ENCODE results near the gene ZNF619. TPM values are rescaled to one million over a fixed set of nuclear protein-coding genes. Genes with fewer than 3 reads are reported as not detected.
"Not testable (repeated sequence)": the region's sequence is repeated elsewhere in the genome, so short reads cannot be mapped to it uniquely, and the experiment has no call there.

ZNF619 gene
- polyA plus RNA-seq, 1 donor from 2014 or later, result 3.7 TPM

DNA sequence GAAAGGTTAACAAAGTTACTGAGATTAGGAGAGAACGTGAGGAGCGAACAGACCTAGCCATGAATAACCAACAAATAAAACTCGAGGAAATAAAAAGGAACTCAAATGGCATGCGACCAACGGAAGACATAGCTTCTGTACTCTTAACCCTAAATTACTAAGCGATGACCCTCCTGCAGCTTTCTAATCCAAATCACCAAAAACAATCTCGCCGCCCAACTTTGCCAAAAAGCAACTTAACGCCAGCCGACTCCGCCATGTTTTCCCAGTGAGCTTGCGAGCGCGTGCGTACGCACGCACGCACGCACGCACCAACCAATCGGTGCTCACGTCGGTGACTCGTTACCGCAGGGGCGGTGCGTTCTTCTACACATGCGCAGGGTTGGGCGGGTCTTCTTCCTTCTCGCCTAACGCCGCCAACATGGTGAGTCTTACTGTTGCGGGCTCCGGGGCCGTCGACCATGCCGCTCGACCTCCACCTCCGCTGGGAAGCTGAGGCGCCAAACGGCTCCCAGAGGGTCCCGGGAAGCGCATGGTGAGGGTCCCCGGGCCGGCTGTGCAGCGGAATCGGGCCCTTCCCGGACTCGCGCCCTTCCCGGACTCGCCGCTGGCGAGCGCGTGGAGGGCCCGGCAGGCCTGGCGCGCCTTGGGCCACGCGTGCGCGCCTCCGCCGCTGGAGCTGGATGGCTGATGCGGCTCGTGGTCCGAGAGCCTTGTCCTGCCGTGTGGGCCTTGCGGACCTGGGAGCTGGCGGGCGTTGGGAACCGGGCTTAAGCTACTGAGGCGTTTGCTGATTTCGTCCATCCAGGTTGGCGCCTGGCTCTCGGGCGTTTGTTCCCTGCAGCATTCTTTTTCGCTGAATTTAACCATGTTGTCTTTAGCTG is 19.7 kb upstream of the ZNF619 start, which contains the start of gene RPL14:
TSS of gene RPL14 (plus strand) at position 400 of the 884 bp plus-strand sequence. CDS start at position 533, 133 bp downstream.
- H3K27me3 Mint-ChIP-seq, result no peaks in the 10 kb centered on the region
- peak within 1 kb of the TSS; percentile 78 to 95 (median 95) for H3K27ac Mint-ChIP-seq
- no peaks in the 10 kb centered on the region for H3K9me3 Mint-ChIP-seq
- H3K36me3 Mint-ChIP-seq, result peaks cover 2% of the 10 kb centered on the region
- peaks cover 22 to 34% (median 27%) of the 10 kb centered on the region in 3 donors for H3K4me1 Mint-ChIP-seq
- H3K4me3 Mint-ChIP-seq, result peak within 1 kb of the TSS; percentile 84 to 97 (median 94)

- Mint-ChIP-seq H3K36me3 (peaks cover 3% of the 10 kb centered on the region), H3K4me1 (peaks cover 12 to 27% (median 18%) of the 10 kb centered on the region in 3 donors), H3K27me3 (no peaks in the 10 kb centered on the region), H3K27ac (peak overlapping the region; percentile 59 to 95 (median 76)), H3K4me3 (peak overlapping the region; percentile 84 to 96 (median 91)), H3K9me3 (no peaks in the 10 kb centered on the region)
These were observed 18.4 kb upstream of the ZNF619 start for GRCh38 chr3:40458473-40458872.

DNA sequence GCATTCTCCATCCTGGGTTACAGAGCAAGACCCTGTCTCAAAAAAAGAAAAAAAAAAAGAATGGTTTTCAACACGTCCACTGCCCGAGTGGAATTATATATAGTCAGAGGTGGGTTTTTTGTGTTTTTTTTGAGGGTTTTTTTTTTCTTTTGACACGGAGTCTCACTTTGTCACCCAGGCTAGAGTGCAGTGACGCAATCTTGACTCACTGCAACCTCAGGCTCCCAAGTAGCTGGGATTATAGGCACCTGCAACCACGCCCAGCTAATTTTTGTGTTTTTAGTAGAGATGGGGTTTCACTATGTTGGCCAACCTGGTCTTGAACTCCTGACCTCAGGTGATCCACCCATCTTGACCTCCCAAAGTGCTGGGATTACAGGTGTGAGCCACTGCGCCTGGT is 16.4 kb upstream of the ZNF619 start:
- not testable (repeated sequence) for H3K36me3 Mint-ChIP-seq, H3K27ac Mint-ChIP-seq, H3K27me3 Mint-ChIP-seq, H3K9me3 Mint-ChIP-seq, H3K4me3 Mint-ChIP-seq
- peaks cover 12 to 25% (median 18%) of the 10 kb centered on the region in 3 donors for H3K4me1 Mint-ChIP-seq

DNA sequence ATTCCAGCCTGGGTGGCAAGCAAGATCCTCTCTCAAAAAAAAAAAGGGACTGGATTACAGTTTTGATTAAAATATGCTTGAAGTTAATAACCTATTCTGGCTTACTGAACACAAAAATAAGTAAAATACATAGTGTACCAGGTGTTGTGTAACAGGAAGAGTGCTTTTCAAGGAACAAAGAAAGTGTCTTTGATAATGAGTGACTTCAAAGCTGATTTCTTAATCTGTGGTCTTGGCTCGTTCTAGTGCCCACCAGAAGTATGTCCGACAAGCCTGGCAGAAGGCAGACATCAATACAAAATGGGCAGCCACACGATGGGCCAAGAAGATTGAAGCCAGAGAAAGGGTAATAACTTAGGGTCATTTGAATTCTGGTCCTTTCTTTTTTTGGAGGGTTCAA is 15.8 kb upstream of the ZNF619 start:
- no peaks in the 10 kb centered on the region for H3K27me3 Mint-ChIP-seq
- no peaks in the 10 kb centered on the region for H3K9me3 Mint-ChIP-seq
- peak overlapping the region in 1 of 3 donors; percentile 7 for H3K27ac Mint-ChIP-seq
- H3K4me3 Mint-ChIP-seq, result no peak overlapping the region
- peaks cover 14 to 20% (median 18%) of the 10 kb centered on the region in 3 donors for H3K4me1 Mint-ChIP-seq
- peaks cover 3% of the 10 kb centered on the region for H3K36me3 Mint-ChIP-seq

GRCh38 chr3:40462838-40463237 is 14.1 kb upstream of the ZNF619 start:
- H3K4me3 Mint-ChIP-seq, result peak overlapping the region in 1 of 4 donors; percentile 60
- not testable (repeated sequence) for H3K36me3 Mint-ChIP-seq, H3K27ac Mint-ChIP-seq, H3K9me3 Mint-ChIP-seq, H3K27me3 Mint-ChIP-seq
- peaks cover 10 to 14% (median 13%) of the 10 kb centered on the region in 3 donors for H3K4me1 Mint-ChIP-seq

DNA sequence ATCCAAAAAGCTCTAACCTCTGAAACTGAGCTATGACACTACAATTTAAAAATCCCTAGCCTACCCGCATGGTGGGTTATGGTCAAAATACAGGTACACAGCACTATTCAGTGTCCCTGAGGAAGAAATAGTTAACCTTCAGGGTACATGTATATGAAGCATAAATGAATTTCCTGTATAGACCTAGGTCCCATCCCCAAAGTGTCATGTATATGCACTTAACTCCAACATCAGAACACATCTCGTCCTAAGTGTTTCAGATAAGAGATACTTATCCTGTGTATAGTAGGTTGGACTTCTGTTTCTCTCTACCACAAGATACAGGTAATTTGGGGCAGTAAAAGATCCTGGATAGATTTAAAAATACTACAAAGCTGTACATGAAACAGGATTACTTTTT is 13.3 kb upstream of the ZNF619 start:
- Mint-ChIP-seq H3K4me3 (no peak overlapping the region), H3K9me3 (no peaks in the 10 kb centered on the region), H3K4me1 (peaks cover 6% of the 10 kb centered on the region in 3 donors), H3K36me3 (peaks cover 3% of the 10 kb centered on the region), H3K27ac (no peak overlapping the region), H3K27me3 (no peaks in the 10 kb centered on the region)

GRCh38 chr3:40464339-40465110 is 12.4 kb upstream of the ZNF619 start:
- H3K27me3 Mint-ChIP-seq, result no peaks in the 10 kb centered on the region
- H3K4me3 Mint-ChIP-seq, result peak overlapping the region in 3 of 4 donors; percentile 6 to 22 (median 10)
- no peaks in the 10 kb centered on the region for H3K9me3 Mint-ChIP-seq
- peaks cover 3 to 6% (median 5%) of the 10 kb centered on the region in 3 donors for H3K4me1 Mint-ChIP-seq
- peaks cover 3% of the 10 kb centered on the region for H3K36me3 Mint-ChIP-seq
- H3K27ac Mint-ChIP-seq, result peak overlapping the region in 2 of 3 donors; percentile 1 to 63

DNA sequence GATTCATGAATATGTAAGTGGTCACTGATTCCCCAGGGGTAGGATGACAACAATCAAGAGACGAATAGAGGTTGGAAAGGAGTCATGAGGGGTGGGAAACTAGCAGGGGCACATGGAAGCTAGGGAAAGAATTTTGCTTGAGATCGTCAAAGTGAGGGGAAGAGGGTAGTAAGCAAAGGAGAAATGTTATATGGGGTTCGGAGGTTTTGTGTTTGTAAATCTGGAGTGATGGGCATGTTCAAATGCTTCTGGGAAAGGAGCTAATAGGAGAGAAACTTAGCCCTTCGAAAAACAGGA is 11.9 kb upstream of the ZNF619 start:
- no peaks in the 10 kb centered on the region for H3K27me3 Mint-ChIP-seq
- peaks cover 3 to 6% (median 5%) of the 10 kb centered on the region in 3 donors for H3K4me1 Mint-ChIP-seq
- no peak overlapping the region for H3K27ac Mint-ChIP-seq
- H3K36me3 Mint-ChIP-seq, result peaks cover 3% of the 10 kb centered on the region
- H3K9me3 Mint-ChIP-seq, result no peaks in the 10 kb centered on the region
- no peak overlapping the region for H3K4me3 Mint-ChIP-seq

DNA sequence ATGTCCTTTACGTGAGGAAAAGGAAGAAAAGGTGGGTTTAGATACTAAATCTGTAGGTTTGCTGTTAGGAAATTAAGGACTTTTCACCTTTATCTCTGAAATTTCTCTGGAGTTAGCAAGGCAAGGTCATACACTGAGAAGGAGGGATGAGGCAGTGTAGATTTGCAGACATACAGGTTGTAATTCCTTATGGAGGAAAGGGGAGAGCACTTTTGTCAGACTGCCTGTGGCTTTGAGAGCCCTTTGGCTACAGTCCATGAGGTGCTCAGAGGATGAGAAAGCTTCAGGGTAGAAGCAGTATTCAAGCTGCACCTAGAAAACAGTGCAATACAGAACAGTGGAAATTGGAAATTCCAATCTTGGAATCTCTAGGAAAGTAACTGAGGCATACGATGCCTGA is 11.5 kb upstream of the ZNF619 start:
- Mint-ChIP-seq H3K9me3 (no peaks in the 10 kb centered on the region), H3K36me3 (peaks cover 3% of the 10 kb centered on the region), H3K4me1 (peaks cover 3 to 6% (median 5%) of the 10 kb centered on the region in 3 donors), H3K27ac (peak overlapping the region in 1 of 3 donors; percentile 51), H3K27me3 (no peaks in the 10 kb centered on the region), H3K4me3 (no peak overlapping the region)

DNA sequence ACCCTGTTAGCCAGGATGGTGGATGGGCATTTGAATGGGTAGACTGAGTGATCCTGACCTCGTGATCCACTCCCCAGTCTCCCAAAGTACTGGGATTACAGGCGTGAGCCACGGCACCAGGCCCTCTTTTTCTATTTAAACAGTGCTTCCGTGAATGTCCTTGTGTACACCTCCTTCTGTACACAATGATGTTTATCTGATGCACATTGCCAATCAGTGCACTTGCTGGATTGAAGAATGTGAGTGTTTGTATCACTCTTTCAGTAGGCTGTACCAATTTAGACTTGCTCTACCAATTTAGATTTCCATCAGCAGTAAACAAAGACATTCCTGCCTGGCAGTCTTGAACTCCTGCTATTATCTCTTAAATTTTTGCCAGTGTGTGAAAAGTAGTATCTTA is 8.9 kb upstream of the ZNF619 start:
- Mint-ChIP-seq H3K27me3 (no peaks in the 10 kb centered on the region), H3K27ac (no peak overlapping the region), H3K4me3 (no peak overlapping the region), H3K36me3 (peaks cover 1% of the 10 kb centered on the region), H3K4me1 (peaks cover 0 to 6% (median 3%) of the 10 kb centered on the region in 3 donors), H3K9me3 (no peaks in the 10 kb centered on the region)

GRCh38 chr3:40470701-40471100 is 6.2 kb upstream of the ZNF619 start:
- Mint-ChIP-seq H3K27ac (no peak overlapping the region), H3K4me1 (peaks cover 0 to 2% (median 0%) of the 10 kb centered on the region in 3 donors), H3K4me3 (no peak overlapping the region)

GRCh38 chr3:40477666-40478065 is 744 bp downstream of the ZNF619 start:
- Mint-ChIP-seq H3K4me3 (peak overlapping the region; percentile 91 to 99 (median 96)), H3K27me3 (peaks cover 3% of the 10 kb centered on the region), H3K9me3 (no peaks in the 10 kb centered on the region), H3K4me1 (peaks cover 14 to 30% (median 25%) of the 10 kb centered on the region in 3 donors), H3K27ac (peak overlapping the region; percentile 71 to 97 (median 80)), H3K36me3 (peaks cover 11% of the 10 kb centered on the region)

More at GRCh38 chr3:40470701-40471100, 6.2 kb upstream of the ZNF619 start:
- no peaks in the 10 kb centered on the region for H3K36me3 Mint-ChIP-seq
- H3K27me3 Mint-ChIP-seq, result peaks cover 3% of the 10 kb centered on the region
- no peaks in the 10 kb centered on the region for H3K9me3 Mint-ChIP-seq

DNA sequence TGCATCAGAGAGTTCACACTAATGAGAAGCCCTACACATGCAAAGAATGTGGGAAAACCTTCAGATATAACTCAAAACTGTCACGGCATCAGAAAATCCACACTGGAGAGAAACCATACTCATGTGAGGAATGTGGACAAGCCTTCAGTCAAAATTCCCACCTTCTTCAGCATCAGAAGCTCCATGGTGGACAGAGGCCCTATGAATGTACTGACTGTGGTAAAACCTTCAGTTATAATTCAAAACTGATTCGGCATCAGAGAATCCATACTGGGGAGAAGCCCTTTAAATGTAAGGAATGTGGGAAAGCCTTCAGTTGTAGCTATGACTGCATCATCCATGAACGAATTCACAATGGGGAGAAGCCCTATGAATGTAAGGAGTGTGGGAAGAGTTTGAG is 10.2 kb downstream of the ZNF619 start:
- H3K27me3 Mint-ChIP-seq, result no peaks in the 10 kb centered on the region
- H3K36me3 Mint-ChIP-seq, result peaks cover 26% of the 10 kb centered on the region
- H3K9me3 Mint-ChIP-seq, result peaks cover 11 to 18% (median 16%) of the 10 kb centered on the region in 3 donors
- H3K4me3 Mint-ChIP-seq, result no peak overlapping the region
- H3K4me1 Mint-ChIP-seq, result peaks cover 3 to 6% (median 4%) of the 10 kb centered on the region in 3 donors
- H3K27ac Mint-ChIP-seq, result no peak overlapping the region

DNA sequence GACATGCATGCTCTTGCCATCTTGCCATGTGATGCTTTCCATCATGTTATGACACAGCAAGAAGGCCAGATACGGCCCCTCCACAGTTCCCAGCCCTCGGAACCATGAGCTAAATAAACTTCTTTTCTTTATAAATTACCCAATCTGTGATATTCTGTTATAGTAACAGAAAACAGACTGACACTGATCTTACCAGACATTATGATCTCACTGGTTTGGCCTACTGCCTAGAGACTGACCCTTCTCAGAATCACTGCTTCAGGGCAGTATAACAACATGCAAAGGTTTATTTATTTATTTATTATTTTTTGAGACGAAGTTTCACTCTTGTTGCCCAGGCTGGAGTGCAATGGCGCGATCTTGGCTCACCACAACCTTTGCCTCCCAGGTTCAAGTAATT is 14.0 kb downstream of the ZNF619 start:
- no peaks in the 10 kb centered on the region for H3K4me1 Mint-ChIP-seq
- peaks cover 19% of the 10 kb centered on the region for H3K36me3 Mint-ChIP-seq
- H3K27ac Mint-ChIP-seq, result no peak overlapping the region
- peaks cover 8 to 18% (median 14%) of the 10 kb centered on the region in 3 donors for H3K9me3 Mint-ChIP-seq
- no peaks in the 10 kb centered on the region for H3K27me3 Mint-ChIP-seq
- H3K4me3 Mint-ChIP-seq, result no peak overlapping the region

GRCh38 chr3:40494698-40495097 is 17.8 kb downstream of the ZNF619 start:
- H3K27ac Mint-ChIP-seq, result no peak overlapping the region
- peaks cover 2% of the 10 kb centered on the region for H3K36me3 Mint-ChIP-seq
- no peaks in the 10 kb centered on the region for H3K27me3 Mint-ChIP-seq
- H3K4me1 Mint-ChIP-seq, result no peaks in the 10 kb centered on the region
- H3K4me3 Mint-ChIP-seq, result no peak overlapping the region
- H3K9me3 Mint-ChIP-seq, result no peaks in the 10 kb centered on the region
